CD4-positive, alpha-beta T cell (primary cell): ENCODE measurements around the gene PASK. TPM values are rescaled to one million over a fixed set of nuclear protein-coding genes. Genes with fewer than 3 reads are reported as not detected.

Source experiments
- ATAC-seq: fragments of 200-7000 bp; cut with Tn5 transposase; one replicate; pipeline ENCODE4 v1.10.0; 2022; ENCODE audit warnings: mild to moderate bottlenecking; ENCODE audit not compliant: poor library complexity
- CTCF ChIA-PET: fragments of 350-600 bp; sonication (Branson Sonifier 250); formaldehyde crosslinking; loops from one replicate; lab custom pipeline; 2021; ENCODE audit warnings: antibody characterized with exemption, inconsistent platforms; lab: Charles Lee
- POLR2A ChIA-PET: fragments of 350-600 bp; sonication (Branson Sonifier 250); formaldehyde crosslinking; loops from one replicate; lab custom pipeline; 2021; ENCODE audit warnings: antibody characterized with exemption, inconsistent platforms; lab: Charles Lee
- DNase-seq, 14 experiments: peaks; one replicate each; pipeline ENCODE4 v3.0.0-alpha.2; 2013 to 2020; ENCODE audit warnings: mixed read lengths in 2 of 14
- H3K27ac ChIP-seq, 2 donors: one replicate each; pipeline versions ENCODE4 v1.5.1 to v1.7.0; 2013; ENCODE audit warnings: low read length in 2 of 2, low read depth in 1 of 2, mild to moderate bottlenecking in 1 of 2
- H3K27me3 ChIP-seq, 2 experiments: 1 replicate in 1 of 2; 2 replicates in 1 of 2; pipeline versions ENCODE4 v1.6.1 to v1.7.0; 2013; ENCODE audit warnings: low read length in 2 of 2, control low read depth in 1 of 2, mild to moderate bottlenecking in 1 of 2, moderate library complexity in 1 of 2; ENCODE audit not compliant: insufficient read depth in 2 of 2, control insufficient read depth in 1 of 2
- H3K36me3 ChIP-seq: one replicate; pipeline ENCODE4 v1.6.1; 2013; ENCODE audit warnings: low read length, control low read depth; ENCODE audit not compliant: insufficient read depth
- H3K4me1 ChIP-seq: one replicate; pipeline ENCODE4 v1.6.1; 2013; ENCODE audit warnings: low read length, control low read depth; ENCODE audit not compliant: insufficient read depth
- H3K4me3 ChIP-seq: one replicate; pipeline ENCODE4 v1.5.1; 2013; ENCODE audit warnings: mild to moderate bottlenecking, low read length, moderate library complexity
- H3K9me3 ChIP-seq, 2 experiments: 1 replicate in 1 of 2; 2 replicates in 1 of 2; pipeline versions ENCODE4 v1.6.1 to v1.7.0; 2013; ENCODE audit warnings: low read length in 2 of 2, mild to moderate bottlenecking in 2 of 2, control low read depth in 1 of 2, moderate library complexity in 1 of 2; ENCODE audit not compliant: control insufficient read depth in 1 of 2, insufficient read depth in 1 of 2
- H3K27ac Mint-ChIP-seq: one replicate; pipeline ENCODE4 v1.8.0; 2020; ENCODE audit warnings: mixed read lengths
- H3K27me3 Mint-ChIP-seq: one replicate; pipeline ENCODE4 v1.8.0; 2021; ENCODE audit warnings: mixed read lengths
- H3K36me3 Mint-ChIP-seq: one replicate; pipeline ENCODE4 v1.8.0; 2021; ENCODE audit warnings: low read depth, mixed read lengths
- H3K4me1 Mint-ChIP-seq: one replicate; pipeline ENCODE4 v1.8.0; 2021; ENCODE audit warnings: low read depth, mixed read lengths
- H3K4me3 Mint-ChIP-seq: one replicate; pipeline ENCODE4 v1.8.0; 2020; ENCODE audit warnings: mild to moderate bottlenecking, mixed read lengths
- H3K9me3 Mint-ChIP-seq: one replicate; pipeline ENCODE4 v1.8.0; 2020; ENCODE audit warnings: mixed read lengths
- intact Hi-C, 2 experiments: fragments of 100-400 bp; cut with DNase I in 1 of 2; cut with micrococcal nuclease in 1 of 2; formaldehyde crosslinking; loops; one replicate each; pipeline versions ENCODE4 v1.15.1 to v1.9.0; 2023 to 2025; cut with DNase I, micrococcal nuclease
- total RNA-seq, 174 experiments: library from RNA in 2 of 174; stranded (reverse) in 2 of 174; gene quantifications; one replicate each; pipeline ENCODE4 v1.2.3 and lab custom pipeline; 2021 to 2026
- TF ChIP-seq, protein P1 (sequence below): fragments of 200-600 bp; IDR thresholded peaks from one replicate; pipeline ENCODE4 v1.8.0; 2022; ENCODE audit warnings: antibody characterized with exemption, mild to moderate bottlenecking

Gene PASK
- total RNA-seq, 2 experiments from 2014 or later, result 78.0 to 87.9 TPM

DNA sequence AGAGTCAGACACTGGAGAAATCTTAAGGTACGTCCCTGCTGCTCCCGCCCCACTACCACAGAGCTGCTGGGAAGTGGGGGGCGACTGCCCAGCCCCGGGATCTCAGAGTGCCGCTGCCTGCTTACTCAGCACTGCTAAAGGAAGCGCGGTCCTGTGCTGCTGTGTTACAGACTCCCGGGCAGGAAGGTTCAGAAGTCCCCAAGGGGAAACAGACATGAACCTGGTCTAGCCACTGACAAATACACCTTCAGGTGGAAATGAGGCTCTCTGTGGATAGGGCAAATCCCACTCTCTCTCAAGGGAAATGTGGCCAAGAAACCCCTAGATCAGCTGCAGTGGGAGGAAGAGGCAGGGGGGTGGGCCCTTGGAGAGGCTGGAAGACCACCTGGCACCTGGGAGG lies 60.9 kb downstream of the PASK start:
- ChIA-PET POLR2A (interaction anchor here (0.7 to 3.6 kb wide), 5 partner anchors 14 to 356 kb away, joined by 3 to 19 read pairs (median 8); partner anchors contain the start of genes MTERF4 and PASK), CTCF (interaction anchor here (2.1 kb wide), 1 partner anchor 10 kb away, joined by 6 read pairs; no protein-coding TSS in a partner anchor)
- peaks cover 81% of the 10 kb centered on the region for H3K36me3 Mint-ChIP-seq

GRCh38 chr2:241087420-241088268 lies 61.6 kb downstream of the PASK start:
- H3K27ac Mint-ChIP-seq, result peak overlapping the region; percentile 75
- H3K27me3 Mint-ChIP-seq, result no peaks in the 10 kb centered on the region
- Histone ChIP-seq H3K9me3 (peaks cover 0 to 7% of the 10 kb centered on the region in 2 experiments), H3K36me3 (peaks cover 69% of the 10 kb centered on the region), H3K27ac (no peak overlapping the region), H3K27me3 (no peaks in the 10 kb centered on the region), H3K4me1 (no peaks in the 10 kb centered on the region), H3K4me3 (no peak overlapping the region)
- H3K9me3 Mint-ChIP-seq, result no peaks in the 10 kb centered on the region
- no peak for ATAC-seq
- TF ChIP-seq, protein P1, sequence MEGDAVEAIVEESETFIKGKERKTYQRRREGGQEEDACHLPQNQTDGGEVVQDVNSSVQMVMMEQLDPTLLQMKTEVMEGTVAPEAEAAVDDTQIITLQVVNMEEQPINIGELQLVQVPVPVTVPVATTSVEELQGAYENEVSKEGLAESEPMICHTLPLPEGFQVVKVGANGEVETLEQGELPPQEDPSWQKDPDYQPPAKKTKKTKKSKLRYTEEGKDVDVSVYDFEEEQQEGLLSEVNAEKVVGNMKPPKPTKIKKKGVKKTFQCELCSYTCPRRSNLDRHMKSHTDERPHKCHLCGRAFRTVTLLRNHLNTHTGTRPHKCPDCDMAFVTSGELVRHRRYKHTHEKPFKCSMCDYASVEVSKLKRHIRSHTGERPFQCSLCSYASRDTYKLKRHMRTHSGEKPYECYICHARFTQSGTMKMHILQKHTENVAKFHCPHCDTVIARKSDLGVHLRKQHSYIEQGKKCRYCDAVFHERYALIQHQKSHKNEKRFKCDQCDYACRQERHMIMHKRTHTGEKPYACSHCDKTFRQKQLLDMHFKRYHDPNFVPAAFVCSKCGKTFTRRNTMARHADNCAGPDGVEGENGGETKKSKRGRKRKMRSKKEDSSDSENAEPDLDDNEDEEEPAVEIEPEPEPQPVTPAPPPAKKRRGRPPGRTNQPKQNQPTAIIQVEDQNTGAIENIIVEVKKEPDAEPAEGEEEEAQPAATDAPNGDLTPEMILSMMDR, result no peak
- peak in 2 of 14 experiments; percentile 7 to 20 for DNase-seq
- CTCF ChIA-PET, result no interaction called here
- intact Hi-C loops, result loop anchor here in 1 of 2 experiments (10.0 kb wide), 1 partner anchor 127 kb away; no protein-coding TSS in a partner anchor
- POLR2A ChIA-PET, result interaction anchor here (0.7 to 3.6 kb wide), 2 partner anchors 15 to 356 kb away, joined by 3 to 19 read pairs; partner anchors contain the start of gene MTERF4
- no peak overlapping the region for H3K4me3 Mint-ChIP-seq
- H3K4me1 Mint-ChIP-seq, result peaks cover 23% of the 10 kb centered on the region
- H3K36me3 Mint-ChIP-seq, result peaks cover 82% of the 10 kb centered on the region

More for the DNA sequence above, 60.9 kb downstream of the PASK start:
- TF ChIP-seq, protein P1, result no peak
- no peak overlapping the region for H3K27ac ChIP-seq
- peaks cover 75% of the 10 kb centered on the region for H3K36me3 ChIP-seq
- Mint-ChIP-seq H3K4me3 (no peak overlapping the region), H3K27me3 (no peaks in the 10 kb centered on the region), H3K27ac (peak overlapping the region; percentile 75), H3K4me1 (peaks cover 27% of the 10 kb centered on the region), H3K9me3 (no peaks in the 10 kb centered on the region)
- H3K27me3 ChIP-seq, result no peaks in the 10 kb centered on the region
- DNase-seq (no peak), ATAC-seq (peak; percentile 23)
- peaks cover 0 to 7% of the 10 kb centered on the region in 2 experiments for H3K9me3 ChIP-seq
- intact Hi-C loops, result loop anchor here in 1 of 2 experiments (10.0 kb wide), 1 partner anchor 126 kb away; no protein-coding TSS in a partner anchor
- no peaks in the 10 kb centered on the region for H3K4me1 ChIP-seq
- H3K4me3 ChIP-seq, result no peak overlapping the region

- Histone ChIP-seq H3K9me3 (peaks cover 0 to 7% of the 10 kb centered on the region in 2 experiments), H3K27ac (no peak overlapping the region), H3K27me3 (no peaks in the 10 kb centered on the region), H3K4me1 (peaks cover 5% of the 10 kb centered on the region), H3K4me3 (no peak overlapping the region), H3K36me3 (peaks cover 45% of the 10 kb centered on the region)
- Mint-ChIP-seq H3K36me3 (peaks cover 59% of the 10 kb centered on the region), H3K27ac (no peak overlapping the region), H3K4me1 (peaks cover 17% of the 10 kb centered on the region), H3K27me3 (no peaks in the 10 kb centered on the region), H3K9me3 (no peaks in the 10 kb centered on the region), H3K4me3 (no peak overlapping the region)
- ChIA-PET POLR2A (interaction anchor here (1.0 kb wide), 3 partner anchors 10 to 232 kb away, joined by 3 to 4 read pairs (median 3); no protein-coding TSS in a partner anchor), CTCF (no interaction called here)
- ATAC-seq (no peak), DNase-seq (no peak)
- TF ChIP-seq, protein P1, result no peak
- intact Hi-C loops, result loop anchor here in 1 of 2 experiments (10.0 kb wide), 1 partner anchor 130 kb away; no protein-coding TSS in a partner anchor
Observed at GRCh38 chr2:241084856-241085444, 64.3 kb downstream of the PASK start.
